ENCODE results near the gene FCHO2.
"Not testable (repeated sequence)": the region's sequence is repeated elsewhere in the genome, so short reads cannot be mapped to it uniquely, and the experiment has no call there.

The FCHO2 gene, protein sequence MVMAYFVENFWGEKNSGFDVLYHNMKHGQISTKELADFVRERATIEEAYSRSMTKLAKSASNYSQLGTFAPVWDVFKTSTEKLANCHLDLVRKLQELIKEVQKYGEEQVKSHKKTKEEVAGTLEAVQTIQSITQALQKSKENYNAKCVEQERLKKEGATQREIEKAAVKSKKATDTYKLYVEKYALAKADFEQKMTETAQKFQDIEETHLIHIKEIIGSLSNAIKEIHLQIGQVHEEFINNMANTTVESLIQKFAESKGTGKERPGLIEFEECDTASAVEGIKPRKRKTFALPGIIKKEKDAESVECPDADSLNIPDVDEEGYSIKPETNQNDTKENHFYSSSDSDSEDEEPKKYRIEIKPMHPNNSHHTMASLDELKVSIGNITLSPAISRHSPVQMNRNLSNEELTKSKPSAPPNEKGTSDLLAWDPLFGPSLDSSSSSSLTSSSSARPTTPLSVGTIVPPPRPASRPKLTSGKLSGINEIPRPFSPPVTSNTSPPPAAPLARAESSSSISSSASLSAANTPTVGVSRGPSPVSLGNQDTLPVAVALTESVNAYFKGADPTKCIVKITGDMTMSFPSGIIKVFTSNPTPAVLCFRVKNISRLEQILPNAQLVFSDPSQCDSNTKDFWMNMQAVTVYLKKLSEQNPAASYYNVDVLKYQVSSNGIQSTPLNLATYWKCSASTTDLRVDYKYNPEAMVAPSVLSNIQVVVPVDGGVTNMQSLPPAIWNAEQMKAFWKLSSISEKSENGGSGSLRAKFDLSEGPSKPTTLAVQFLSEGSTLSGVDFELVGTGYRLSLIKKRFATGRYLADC

DNA sequence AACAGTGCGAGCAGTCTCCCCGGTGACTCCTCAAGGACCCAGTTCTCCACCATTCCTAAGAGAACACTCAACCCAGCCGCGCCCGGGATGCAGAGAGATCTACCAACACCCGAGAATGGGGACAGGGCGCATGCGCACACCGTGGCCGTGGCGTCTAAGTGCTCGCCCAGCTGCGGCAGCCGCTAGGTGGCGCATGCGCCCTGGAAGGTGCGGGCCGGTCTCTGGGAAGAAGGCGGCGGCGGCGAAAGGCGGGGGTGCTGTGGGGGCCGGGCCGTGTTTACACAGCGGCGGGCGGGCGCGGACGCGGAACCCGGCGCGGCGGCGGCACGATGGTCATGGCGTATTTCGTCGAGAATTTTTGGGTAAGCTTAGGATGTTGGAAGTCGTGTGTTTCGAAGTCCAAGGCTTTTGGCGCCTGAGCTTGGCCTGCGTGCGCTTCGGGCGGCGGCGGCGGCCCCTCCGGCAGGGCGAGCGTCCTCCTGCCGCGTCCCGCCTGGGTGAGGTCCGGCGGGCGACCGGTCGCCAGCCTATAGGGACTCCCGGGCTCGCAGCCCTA is at the start of gene FCHO2:
Gene FCHO2 (plus strand): TSS at position 274 of the 556 bp plus-strand sequence. CDS start 56 bp downstream, at position 330.
- peak; percentile 93 for DNase-seq

DNA sequence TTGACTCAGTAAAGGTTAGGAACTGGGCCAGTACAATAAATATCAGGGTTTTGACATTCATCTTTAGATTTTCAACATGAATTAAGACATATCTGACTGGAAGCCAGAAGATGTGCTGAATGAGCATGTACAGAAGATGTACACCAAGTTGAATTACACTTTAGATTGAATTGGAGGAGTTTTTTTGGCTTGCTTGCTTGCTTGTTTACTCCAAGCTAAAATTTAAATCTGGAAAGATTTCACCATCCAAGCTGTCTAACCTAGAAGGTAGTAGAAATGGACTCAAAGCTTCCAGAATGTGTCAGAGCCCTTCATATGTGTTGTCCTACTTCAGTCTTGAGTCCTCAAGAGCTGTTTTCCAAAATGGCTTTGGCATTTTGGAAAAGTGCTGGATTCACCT is 49.0 kb upstream of the FCHO2 start:
- DNase-seq = no peak

DNA sequence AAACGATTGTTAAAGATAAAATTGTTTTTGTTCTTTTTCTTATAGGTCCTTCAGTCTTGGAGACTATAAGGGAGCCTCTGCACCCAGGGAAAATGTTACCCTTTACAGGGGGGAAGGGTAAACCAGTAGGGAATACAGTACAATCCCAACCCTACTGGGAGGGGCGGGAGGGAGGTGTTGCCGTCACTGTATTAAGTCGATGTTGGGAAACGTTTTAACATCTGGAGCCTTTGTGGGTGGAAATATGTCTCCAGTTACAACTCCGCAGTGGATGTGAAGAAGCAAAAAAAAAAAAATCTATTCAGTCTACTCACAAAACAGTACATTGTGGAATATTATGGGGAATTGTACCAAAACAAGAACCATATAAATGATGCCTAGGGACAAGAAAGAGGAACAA is 47.2 kb upstream of the FCHO2 start:
- no peak for DNase-seq

DNA sequence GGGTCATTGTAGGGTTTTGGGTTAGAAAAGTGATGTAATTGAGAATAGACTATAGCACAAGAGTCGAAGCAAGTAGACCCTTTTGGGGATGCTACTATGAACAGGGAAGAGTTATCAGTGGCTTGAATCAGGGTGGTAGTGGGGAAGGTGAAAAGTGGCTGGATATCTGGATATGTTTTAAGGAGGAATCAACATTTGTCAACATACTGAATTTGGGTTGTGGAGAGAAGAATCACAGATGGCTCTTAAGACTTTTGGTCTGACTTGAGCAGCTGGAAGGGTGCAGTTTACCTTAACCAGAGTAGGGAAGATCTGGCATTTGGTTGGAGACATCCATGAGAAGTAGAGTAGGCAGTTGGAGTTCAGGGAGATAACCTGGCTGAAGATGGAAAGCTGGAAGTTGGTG is 38.5 kb upstream of the FCHO2 start:
- DNase-seq = no peak

DNA sequence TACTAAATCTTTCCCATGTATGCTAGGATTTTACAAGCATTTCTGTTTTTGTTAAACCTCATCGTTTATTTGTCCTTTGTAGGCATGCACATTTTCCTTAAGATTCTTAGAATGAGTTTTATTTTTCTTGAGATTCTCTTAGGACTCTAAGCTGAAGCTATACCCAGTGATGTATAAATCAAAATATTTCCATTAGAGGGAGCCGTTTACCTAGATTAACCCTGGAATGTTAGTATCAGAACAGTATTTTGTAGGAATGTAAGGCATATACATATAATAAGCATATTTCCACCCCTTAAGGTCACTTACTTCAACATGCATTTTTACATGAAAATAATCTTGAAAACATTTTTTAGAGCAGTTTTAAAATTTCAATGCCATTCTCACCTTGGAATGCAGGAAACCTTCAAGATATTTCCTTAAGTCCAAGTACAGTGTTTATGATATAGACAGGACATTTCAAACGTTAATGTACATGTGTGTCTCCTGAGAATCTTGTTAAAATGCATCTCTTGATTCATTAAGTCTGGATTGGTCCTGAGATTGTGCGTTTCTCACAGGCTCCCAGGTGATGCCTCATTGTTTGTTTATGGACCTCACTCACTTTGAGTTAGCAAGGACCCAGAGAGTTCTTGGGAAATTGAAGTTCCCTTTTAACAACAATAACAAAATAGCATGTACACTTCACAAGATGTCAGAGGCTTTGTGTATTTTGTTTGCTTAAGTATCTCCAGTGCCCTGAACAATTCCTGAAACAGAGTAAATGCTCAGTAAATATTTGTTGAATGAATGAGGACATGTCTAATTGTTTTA is 34.9 kb upstream of the FCHO2 start:
- no peak for DNase-seq

DNA sequence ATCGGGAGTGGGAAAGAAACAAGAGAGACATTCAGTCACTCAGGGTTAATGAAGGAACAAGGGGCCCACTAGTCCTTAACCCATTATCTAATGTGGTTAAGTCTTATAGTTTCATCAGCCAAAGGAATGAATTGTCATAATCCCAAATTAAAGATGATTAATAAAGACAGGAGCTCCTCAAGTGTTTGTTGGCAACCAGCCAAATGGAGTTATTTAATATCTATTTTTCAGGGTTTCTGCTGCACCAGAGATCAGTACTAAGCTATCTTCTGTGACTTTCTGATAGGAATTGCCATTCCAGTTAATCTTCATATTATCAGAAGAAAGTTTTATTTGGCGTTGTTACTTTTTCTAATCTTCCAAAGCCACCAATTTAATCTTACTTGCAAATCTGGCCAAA is 34.0 kb upstream of the FCHO2 start:
- DNase-seq = no peak

DNA sequence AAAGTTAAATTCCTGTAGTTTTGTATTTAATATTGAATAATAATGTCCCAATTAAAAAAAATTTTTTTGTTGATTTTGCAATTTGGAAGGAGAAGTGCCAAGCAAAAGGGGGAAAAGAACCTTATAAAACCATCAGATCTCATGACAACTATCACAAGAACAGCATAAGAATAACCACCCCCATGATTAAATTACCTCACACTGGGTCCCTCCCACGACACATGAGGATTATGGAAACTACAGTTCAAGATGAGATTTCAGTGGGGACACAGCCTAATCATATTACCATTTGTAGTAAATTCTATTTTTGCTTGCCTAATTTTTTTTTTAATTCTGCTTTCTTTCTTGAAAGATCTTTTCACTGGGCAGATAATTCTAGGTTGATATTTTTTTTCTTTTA is 33.4 kb upstream of the FCHO2 start:
- DNase-seq = no peak

DNA sequence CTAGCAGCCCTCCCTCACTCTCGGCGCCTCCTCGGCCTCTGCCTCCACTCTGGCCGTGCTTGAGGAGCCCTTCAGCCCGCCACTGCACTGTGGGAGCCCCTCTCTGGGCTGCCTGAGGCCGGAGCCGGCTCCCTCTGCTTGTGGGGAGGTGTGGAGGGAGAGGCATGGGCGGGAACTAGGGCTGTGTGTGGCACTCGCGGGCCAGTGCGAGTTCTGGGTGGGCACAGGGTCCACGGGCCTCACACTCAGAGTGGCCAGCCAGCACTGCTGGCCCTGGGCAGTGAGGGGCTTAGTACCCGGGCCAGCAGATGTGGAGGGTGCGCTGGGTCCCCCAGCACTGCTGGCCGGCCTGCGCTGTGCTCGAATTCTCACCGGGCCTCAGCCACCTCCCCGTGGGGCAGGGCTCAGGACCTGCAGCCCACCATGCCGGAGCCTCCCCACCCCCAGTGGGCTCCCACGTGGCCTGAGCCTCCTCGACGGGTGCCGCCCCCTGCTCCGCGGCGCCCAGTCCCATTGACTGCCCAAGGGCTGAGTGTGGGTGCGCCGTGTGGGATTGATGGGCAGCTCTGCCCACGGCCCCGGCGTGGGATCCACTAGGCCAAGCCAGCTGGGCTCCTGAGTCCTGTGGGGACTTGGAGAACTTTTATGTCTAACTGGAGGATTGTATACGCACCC is 30.4 kb upstream of the FCHO2 start:
- DNase-seq = no peak

DNA sequence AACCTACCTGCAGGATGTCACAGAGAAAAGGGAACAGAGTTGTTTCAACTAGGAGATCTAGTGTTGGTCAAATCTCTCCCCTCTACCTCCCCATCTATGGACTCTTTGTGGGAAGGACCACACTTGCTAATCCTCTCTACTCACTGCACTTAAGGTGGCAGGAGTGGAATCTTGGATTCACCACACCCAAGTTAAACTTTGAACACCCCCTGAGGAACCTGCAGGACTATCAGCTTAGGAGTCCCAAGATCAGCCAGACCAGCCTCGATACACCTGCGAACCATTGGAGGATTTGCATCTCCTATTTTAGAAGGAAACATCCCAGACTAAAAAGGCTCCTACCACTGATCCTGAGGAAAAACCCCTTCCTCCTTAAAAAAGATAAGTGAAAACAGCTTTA is 23.2 kb upstream of the FCHO2 start:
- DNase-seq = not testable (repeated sequence)

DNA sequence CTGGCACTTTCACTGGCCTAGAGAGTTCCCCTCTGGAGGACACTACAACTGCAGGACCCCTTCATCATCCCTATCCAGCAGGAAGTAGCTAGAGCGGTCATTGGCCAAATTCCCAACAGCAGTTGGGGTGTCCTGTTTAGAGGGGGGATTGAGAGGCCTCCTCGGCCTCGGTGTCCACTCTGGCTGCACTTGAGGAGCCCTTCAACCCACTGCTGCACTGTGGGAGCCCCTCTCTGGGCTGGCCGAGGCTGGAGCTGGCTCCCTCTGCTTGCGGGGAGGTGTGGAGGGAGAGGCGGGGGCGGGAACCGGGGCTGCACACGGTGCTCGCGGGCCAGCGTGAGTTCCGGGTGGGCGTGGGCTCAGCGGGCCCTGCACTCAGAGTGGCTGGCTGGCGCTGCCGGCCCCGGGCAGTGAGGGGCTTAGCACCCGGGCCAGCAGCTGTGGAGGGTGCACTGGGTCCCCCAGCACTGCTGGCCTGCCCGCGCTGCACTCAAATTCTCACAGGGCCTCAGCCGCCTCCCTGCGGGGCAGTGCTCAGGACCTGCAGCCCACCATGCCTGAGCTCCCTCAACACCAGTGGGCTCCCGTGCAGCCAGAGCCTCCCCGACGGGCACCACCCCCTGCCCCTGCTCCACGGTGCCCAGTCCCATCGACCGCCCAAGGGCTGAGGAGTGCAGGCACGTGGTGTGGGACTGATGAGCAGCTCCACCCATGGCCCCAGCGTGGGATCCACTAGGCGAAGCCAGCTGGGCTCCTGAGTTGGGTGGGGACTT is 20.7 kb upstream of the FCHO2 start:
- DNase-seq = not testable (repeated sequence)

DNA sequence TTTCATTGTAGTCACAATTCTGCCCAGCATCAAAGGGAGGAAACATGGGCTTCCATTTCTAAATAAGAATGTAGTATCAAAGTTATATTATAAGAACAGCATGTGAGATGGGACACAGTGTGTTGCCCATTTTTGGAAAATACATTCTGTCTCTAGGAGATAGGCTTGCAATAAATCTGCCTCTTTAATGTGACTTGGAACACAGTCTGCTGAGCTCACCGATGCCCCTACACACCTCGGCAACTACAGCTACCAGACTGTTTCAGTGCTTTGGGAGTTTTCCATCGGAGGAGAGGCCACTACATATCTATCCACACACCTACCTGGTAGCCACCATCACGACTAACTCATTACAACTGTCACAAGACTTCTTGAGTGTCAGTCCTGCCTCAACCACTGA is 18.9 kb upstream of the FCHO2 start:
- DNase-seq = no peak

DNA sequence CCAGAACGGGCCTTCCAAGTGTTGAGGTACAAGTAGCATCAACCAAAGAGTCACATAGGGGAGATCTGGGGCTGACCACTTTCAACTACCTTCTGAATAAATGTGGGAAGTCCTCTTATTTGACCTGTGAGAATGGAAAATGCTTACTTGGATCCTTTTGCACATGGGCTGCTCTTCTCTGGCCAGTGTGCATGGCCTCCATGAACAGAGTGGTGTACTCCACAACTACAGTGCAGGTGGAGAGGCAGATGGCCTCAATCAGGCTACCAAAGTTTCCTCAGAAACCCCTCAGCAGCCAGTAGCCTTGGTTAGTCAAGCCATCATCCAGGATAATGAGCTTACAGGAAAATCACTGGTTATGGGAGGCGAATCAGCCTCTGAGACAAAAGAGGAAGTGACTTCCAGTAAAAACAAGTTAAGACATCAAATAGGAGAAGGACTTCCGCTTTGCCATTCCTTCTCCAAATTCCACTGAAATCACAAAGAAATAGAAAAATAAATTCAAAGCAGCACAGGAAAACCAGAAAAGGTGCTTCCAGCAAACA is 18.3 kb upstream of the FCHO2 start:
- DNase-seq = no peak

DNA sequence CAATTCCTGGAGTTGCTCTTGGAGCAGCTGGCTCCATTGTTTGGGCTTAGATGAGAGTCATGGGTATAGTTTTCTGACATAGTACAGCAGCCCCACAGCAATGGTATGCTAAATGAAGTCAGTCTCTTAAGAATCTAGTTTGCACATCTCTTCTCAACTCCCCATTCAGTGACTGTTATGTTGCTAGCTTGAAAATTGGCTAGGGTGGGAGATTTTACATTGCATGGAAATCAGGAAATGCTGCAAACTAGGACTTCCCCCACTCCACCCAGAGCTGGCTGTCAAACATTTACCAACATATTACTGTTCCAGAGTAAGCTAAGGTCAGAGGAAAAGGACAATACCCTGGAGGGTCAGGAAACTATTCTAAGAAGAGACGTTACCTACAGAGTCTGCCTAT is 17.6 kb upstream of the FCHO2 start:
- DNase-seq = no peak

DNA sequence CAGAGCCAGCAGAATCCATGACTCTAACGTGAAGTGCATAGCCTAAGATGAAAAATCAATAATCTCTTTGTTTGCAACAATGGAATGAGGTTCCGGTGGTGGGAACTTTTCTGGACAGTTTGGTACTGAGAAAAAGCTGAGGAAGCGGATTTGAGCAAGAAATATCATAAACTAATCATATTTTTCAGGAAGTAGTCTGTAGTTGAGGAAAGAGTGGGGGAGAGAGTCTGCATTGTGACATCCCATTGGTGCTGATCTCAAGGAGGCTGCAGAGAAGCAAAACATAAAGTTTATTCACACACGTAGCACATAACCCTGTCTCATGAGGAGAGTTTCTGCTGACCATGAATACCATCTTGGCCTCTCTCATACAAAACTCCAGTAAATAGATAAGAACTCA is 15.8 kb upstream of the FCHO2 start:
- no peak for DNase-seq

DNA sequence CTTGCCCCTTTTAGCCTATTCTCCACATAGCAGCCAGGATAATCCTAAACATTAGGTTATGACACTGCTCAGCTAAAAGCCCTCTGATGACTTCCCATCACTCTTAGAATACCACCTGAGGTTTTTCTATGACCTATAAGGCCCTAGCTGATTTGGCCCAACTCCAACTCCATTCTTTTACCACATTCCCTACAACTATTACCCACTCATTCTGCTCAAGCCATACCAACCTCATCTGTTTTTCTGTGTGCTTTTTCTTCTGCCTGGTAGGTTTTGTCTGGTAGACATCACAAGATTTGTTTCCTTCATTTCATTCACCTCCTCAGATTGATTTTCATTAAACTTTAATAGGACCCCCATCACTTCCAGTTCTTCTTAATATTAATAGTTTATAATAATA is 12.5 kb upstream of the FCHO2 start:
- DNase-seq = no peak

DNA sequence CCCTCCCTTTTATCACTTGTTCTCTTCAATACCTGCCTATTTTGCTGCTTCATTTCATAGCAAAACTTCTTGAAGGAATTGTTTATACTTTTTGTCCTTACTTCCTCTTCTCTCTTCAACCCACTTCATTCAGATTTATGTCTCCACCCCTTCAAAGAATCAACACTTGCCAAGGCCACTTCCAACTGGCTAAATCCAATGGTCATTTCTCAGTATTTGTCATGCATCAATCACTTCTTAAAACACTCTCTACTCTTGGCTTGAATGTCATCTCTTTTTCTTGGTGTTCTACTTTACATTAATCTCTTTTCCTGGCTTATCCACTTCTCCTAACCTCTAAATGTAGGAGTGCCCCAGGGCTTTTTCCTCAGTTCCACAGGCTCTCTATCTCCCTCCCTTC is 8.3 kb upstream of the FCHO2 start:
- no peak for DNase-seq

DNA sequence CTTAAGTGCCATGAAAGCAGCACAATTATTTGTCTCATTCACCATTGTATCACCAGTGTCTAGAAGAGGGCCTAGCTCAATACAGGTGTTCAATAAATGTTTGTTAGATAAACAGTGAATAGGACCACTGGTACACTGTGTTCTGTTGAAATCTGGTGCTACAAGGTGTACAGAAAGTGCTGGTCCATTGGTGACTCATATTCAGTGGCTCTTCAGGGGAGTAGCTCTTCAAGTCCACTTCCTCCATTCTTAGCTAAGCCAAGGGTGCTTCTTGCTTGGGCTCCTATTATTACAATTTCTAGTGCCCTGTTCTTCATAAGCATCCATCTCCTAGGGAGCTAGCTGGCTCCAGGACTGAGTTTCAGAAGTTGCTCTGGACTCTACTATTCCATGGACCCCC is 6.4 kb upstream of the FCHO2 start:
- no peak for DNase-seq

DNA sequence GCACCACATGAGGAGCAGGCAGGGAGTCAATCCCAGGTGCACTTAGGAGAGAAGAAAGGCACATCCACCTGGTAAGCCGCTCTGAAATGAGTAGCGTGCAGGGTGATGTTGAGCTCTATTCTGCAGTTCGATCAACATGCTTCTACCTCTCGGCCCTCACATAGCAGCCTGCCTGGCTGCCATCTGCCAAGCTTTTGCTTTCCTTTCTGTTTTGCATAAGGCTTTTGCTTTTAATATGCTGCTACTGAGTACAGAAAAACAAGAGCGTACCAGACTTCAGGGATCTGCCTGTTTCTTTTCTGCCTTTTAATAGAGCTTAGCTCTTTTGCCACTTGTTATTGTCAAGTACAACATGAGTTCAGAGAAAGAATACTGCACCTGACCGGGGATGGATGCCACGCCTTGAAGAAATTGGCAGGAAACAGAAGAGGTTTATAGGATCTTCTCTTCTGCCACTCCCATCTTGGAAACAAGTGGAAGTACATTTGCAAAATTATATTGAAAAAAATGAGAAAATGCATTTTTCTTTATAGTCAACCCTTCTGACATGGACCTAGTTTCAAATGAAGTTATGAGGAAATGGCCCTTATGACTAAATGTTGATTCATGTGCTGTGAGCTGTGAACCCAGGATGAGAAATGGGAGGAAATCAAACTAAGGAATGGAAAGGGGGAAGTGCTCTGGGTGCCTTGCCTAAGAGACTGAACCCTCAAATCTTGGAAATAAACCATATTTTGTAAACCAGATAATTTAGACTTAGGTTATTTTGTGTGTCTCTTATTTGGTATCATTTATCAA is 4.0 kb upstream of the FCHO2 start:
- peak; percentile 40 for DNase-seq

DNA sequence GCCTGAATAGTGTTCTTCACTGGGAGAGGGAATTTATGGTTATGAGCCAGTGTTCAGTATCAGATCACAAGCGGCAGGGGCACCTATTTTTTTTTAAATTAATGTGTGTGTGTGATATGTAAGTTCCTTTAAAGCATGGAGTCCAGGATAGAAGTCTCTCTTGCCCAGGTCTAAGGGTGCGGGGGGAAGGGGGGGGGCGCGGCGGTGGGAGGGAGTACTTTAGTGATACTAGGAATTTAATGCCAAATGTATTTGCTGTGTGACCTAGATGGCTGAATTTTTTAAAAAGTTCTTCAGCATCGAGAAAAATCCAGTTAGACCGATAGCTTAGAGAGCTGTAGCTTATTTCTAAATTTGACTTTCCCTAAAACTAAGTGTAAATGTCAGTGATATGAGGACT is 1.5 kb upstream of the FCHO2 start:
- no peak for DNase-seq

DNA sequence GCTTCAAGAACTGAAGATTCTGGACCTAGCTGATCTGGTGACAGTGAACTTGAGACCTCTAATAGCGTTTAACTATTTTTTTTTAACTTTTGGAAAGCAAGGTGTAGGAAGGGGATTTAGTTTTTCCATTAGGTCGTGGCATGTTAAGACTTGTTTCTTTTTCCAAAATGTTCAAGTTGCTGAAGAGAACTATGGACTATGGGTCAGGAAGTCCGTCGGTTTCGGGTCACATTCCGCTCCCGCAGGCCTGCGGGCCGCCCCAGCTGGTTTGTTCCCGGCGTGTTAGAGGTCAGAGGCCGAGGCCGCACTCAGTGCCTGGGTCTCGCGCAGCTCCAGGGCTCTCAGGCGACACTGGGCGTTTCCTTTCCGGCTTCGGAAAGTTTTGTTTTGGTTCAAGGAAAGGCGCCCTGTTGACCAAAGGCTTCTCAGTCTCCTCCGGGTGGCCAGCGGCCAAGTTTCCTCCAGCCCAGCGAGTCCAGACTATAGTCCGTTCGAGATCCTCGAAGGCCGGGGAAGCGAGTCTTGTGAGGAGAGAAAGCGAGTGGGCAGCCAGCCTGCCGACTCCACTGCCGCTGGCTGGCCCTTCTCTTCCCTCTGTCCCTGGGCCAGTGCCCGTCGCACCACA is 586 bp upstream of the FCHO2 start:
- DNase-seq = peak; percentile 67

Measured in amniotic stem cell (primary cell).